CD4-positive, alpha-beta T cell (primary cell): Measurements from ENCODE around the gene AOC3. TPM values are rescaled to one million over a fixed set of nuclear protein-coding genes. Genes with fewer than 3 reads are reported as not detected.

Source experiments
- ATAC-seq: fragments of 200-7000 bp; cut with Tn5 transposase; one replicate; pipeline ENCODE4 v1.10.0; 2022; ENCODE audit warnings: mild to moderate bottlenecking; ENCODE audit not compliant: poor library complexity
- CTCF ChIA-PET: fragments of 350-600 bp; sonication (Branson Sonifier 250); formaldehyde crosslinking; loops from one replicate; lab custom pipeline; 2021; ENCODE audit warnings: antibody characterized with exemption, inconsistent platforms; lab: Charles Lee
- POLR2A ChIA-PET: fragments of 350-600 bp; sonication (Branson Sonifier 250); formaldehyde crosslinking; loops from one replicate; lab custom pipeline; 2021; ENCODE audit warnings: antibody characterized with exemption, inconsistent platforms; lab: Charles Lee
- DNase-seq, 14 experiments: peaks; one replicate each; pipeline ENCODE4 v3.0.0-alpha.2; 2013 to 2020; ENCODE audit warnings: mixed read lengths in 2 of 14
- H3K27ac ChIP-seq, 2 donors: one replicate each; pipeline versions ENCODE4 v1.5.1 to v1.7.0; 2013; ENCODE audit warnings: low read length in 2 of 2, low read depth in 1 of 2, mild to moderate bottlenecking in 1 of 2
- H3K27me3 ChIP-seq, 2 experiments: 1 replicate in 1 of 2; 2 replicates in 1 of 2; pipeline versions ENCODE4 v1.6.1 to v1.7.0; 2013; ENCODE audit warnings: low read length in 2 of 2, control low read depth in 1 of 2, mild to moderate bottlenecking in 1 of 2, moderate library complexity in 1 of 2; ENCODE audit not compliant: insufficient read depth in 2 of 2, control insufficient read depth in 1 of 2
- H3K36me3 ChIP-seq: one replicate; pipeline ENCODE4 v1.6.1; 2013; ENCODE audit warnings: low read length, control low read depth; ENCODE audit not compliant: insufficient read depth
- H3K4me1 ChIP-seq: one replicate; pipeline ENCODE4 v1.6.1; 2013; ENCODE audit warnings: low read length, control low read depth; ENCODE audit not compliant: insufficient read depth
- H3K4me3 ChIP-seq: one replicate; pipeline ENCODE4 v1.5.1; 2013; ENCODE audit warnings: mild to moderate bottlenecking, low read length, moderate library complexity
- H3K9me3 ChIP-seq, 2 experiments: 1 replicate in 1 of 2; 2 replicates in 1 of 2; pipeline versions ENCODE4 v1.6.1 to v1.7.0; 2013; ENCODE audit warnings: low read length in 2 of 2, mild to moderate bottlenecking in 2 of 2, control low read depth in 1 of 2, moderate library complexity in 1 of 2; ENCODE audit not compliant: control insufficient read depth in 1 of 2, insufficient read depth in 1 of 2
- H3K27ac Mint-ChIP-seq: one replicate; pipeline ENCODE4 v1.8.0; 2020; ENCODE audit warnings: mixed read lengths
- H3K27me3 Mint-ChIP-seq: one replicate; pipeline ENCODE4 v1.8.0; 2021; ENCODE audit warnings: mixed read lengths
- H3K36me3 Mint-ChIP-seq: one replicate; pipeline ENCODE4 v1.8.0; 2021; ENCODE audit warnings: low read depth, mixed read lengths
- H3K4me1 Mint-ChIP-seq: one replicate; pipeline ENCODE4 v1.8.0; 2021; ENCODE audit warnings: low read depth, mixed read lengths
- H3K4me3 Mint-ChIP-seq: one replicate; pipeline ENCODE4 v1.8.0; 2020; ENCODE audit warnings: mild to moderate bottlenecking, mixed read lengths
- H3K9me3 Mint-ChIP-seq: one replicate; pipeline ENCODE4 v1.8.0; 2020; ENCODE audit warnings: mixed read lengths
- CTCF ChIP-seq: fragments of 200-600 bp; IDR thresholded peaks from one replicate; pipeline ENCODE4 v1.8.0; 2022; ENCODE audit warnings: antibody characterized with exemption, mild to moderate bottlenecking
- intact Hi-C, 2 experiments: fragments of 100-400 bp; cut with DNase I in 1 of 2; cut with micrococcal nuclease in 1 of 2; formaldehyde crosslinking; loops; one replicate each; pipeline versions ENCODE4 v1.15.1 to v1.9.0; 2023 to 2025; cut with DNase I, micrococcal nuclease
- total RNA-seq, 174 experiments: library from RNA in 2 of 174; stranded (reverse) in 2 of 174; gene quantifications; one replicate each; pipeline ENCODE4 v1.2.3 and lab custom pipeline; 2021 to 2026

Gene AOC3
- total RNA-seq, 2 experiments from 2014 or later: 0.78 to 1.0 TPM

GRCh38 chr17:42857389-42857788 is 6.4 kb downstream of the AOC3 start:
- Histone ChIP-seq H3K27me3 (peaks cover 0 to 2% of the 10 kb centered on the region in 2 experiments), H3K36me3 (no peaks in the 10 kb centered on the region), H3K27ac (no peak overlapping the region), H3K4me3 (no peak overlapping the region), H3K9me3 (no peaks in the 10 kb centered on the region), H3K4me1 (no peaks in the 10 kb centered on the region)
- Mint-ChIP-seq H3K4me1 (no peaks in the 10 kb centered on the region), H3K27me3 (no peaks in the 10 kb centered on the region), H3K27ac (no peak overlapping the region), H3K36me3 (no peaks in the 10 kb centered on the region), H3K4me3 (no peak overlapping the region), H3K9me3 (no peaks in the 10 kb centered on the region)
- intact Hi-C loops: no loop called here
- ATAC-seq (no peak), DNase-seq (no peak)
- POLR2A ChIA-PET: no interaction called here
- TF ChIP-seq CTCF: no peak
- CTCF ChIA-PET: no interaction called here

GRCh38 chr17:42865638-42866094 is 14.7 kb downstream of the AOC3 start:
- H3K27ac Mint-ChIP-seq: no peak overlapping the region
- no peak for TF ChIP-seq CTCF
- H3K36me3 ChIP-seq: no peaks in the 10 kb centered on the region
- no peaks in the 10 kb centered on the region for H3K36me3 Mint-ChIP-seq
- no peak overlapping the region for H3K27ac ChIP-seq
- H3K4me1 Mint-ChIP-seq: no peaks in the 10 kb centered on the region
- CTCF ChIA-PET: no interaction called here
- POLR2A ChIA-PET: no interaction called here
- H3K27me3 Mint-ChIP-seq: peaks cover 9% of the 10 kb centered on the region
- H3K4me3 ChIP-seq: no peak overlapping the region
- intact Hi-C loops: no loop called here
- H3K4me1 ChIP-seq: no peaks in the 10 kb centered on the region
- no peaks in the 10 kb centered on the region for H3K9me3 Mint-ChIP-seq
- ATAC-seq: no peak
- DNase-seq: no peak
- H3K9me3 ChIP-seq: no peaks in the 10 kb centered on the region
- H3K4me3 Mint-ChIP-seq: no peak overlapping the region
- peaks cover 3 to 7% of the 10 kb centered on the region in 2 experiments for H3K27me3 ChIP-seq

- H3K27ac ChIP-seq: no peak overlapping the region
- ATAC-seq (no peak), DNase-seq (no peak)
- ChIA-PET POLR2A (no interaction called here), CTCF (no interaction called here)
- no peak overlapping the region for H3K4me3 ChIP-seq
- no peaks in the 10 kb centered on the region for H3K9me3 ChIP-seq
- H3K4me1 ChIP-seq: no peaks in the 10 kb centered on the region
- TF ChIP-seq CTCF: no peak
- Mint-ChIP-seq H3K4me1 (no peaks in the 10 kb centered on the region), H3K9me3 (no peaks in the 10 kb centered on the region), H3K27ac (no peak overlapping the region), H3K27me3 (peaks cover 9% of the 10 kb centered on the region), H3K4me3 (no peak overlapping the region), H3K36me3 (no peaks in the 10 kb centered on the region)
- H3K27me3 ChIP-seq: peaks cover 4 to 7% of the 10 kb centered on the region in 2 experiments
- H3K36me3 ChIP-seq: no peaks in the 10 kb centered on the region
- intact Hi-C loops: no loop called here
Measured at GRCh38 chr17:42866216-42866615, 15.2 kb downstream of the AOC3 start.
